Nephron (organoid): ENCODE measurements around the gene NDUFS2.

Source experiments
- H3K27ac Mint-ChIP-seq, 3 experiments: 2 replicates each; pipeline ENCODE4 v1.8.0; 2020; ENCODE audit warnings: mixed read lengths in 3 of 3, mild to moderate bottlenecking in 2 of 3, moderate library complexity in 1 of 3
- H3K27me3 Mint-ChIP-seq: 2 replicates; pipeline ENCODE4 v1.8.0; 2021; ENCODE audit warnings: low read depth, mild to moderate bottlenecking, moderate library complexity, mixed read lengths
- H3K36me3 Mint-ChIP-seq: 2 replicates; pipeline ENCODE4 v1.8.0; 2020; ENCODE audit warnings: low read depth, mixed read lengths
- H3K4me1 Mint-ChIP-seq: 2 replicates; pipeline ENCODE4 v1.8.0; 2020; ENCODE audit warnings: mixed read lengths
- H3K4me3 Mint-ChIP-seq, 3 experiments: 2 replicates each; pipeline ENCODE4 v1.8.0; 2020; ENCODE audit warnings: mild to moderate bottlenecking in 3 of 3, mixed read lengths in 3 of 3, moderate library complexity in 2 of 3
- H3K9me3 Mint-ChIP-seq: 2 replicates; pipeline ENCODE4 v1.8.0; 2020; ENCODE audit warnings: mixed read lengths
- CTCF ChIP-seq, 3 experiments: fragments of 200-600 bp; sonication (generic); IDR thresholded peaks; one replicate each; pipeline ENCODE4 v1.5.0; 2021; ENCODE audit warnings: antibody characterized with exemption in 3 of 3; ENCODE audit not compliant: unreplicated experiment in 3 of 3

NDUFS2 gene

GRCh38 chr1:161206411-161207140 lies 4.4 kb downstream of the NDUFS2 start:
- no peak for TF ChIP-seq CTCF (IDR thresholded peaks at IDR 0.05; ENCODE audit: unreplicated experiment in 3 of 3)
- Mint-ChIP-seq H3K4me1 (peaks cover 27% of the 10 kb centered on the region), H3K27ac (no peak overlapping the region), H3K9me3 (no peaks in the 10 kb centered on the region), H3K4me3 (no peak overlapping the region), H3K27me3 (no peaks in the 10 kb centered on the region), H3K36me3 (peaks cover 53% of the 10 kb centered on the region)

- H3K4me1 Mint-ChIP-seq, result peaks cover 21% of the 10 kb centered on the region
- no peak for TF ChIP-seq CTCF (IDR thresholded peaks at IDR 0.05; ENCODE audit: unreplicated experiment in 3 of 3)
- no peak overlapping the region for H3K4me3 Mint-ChIP-seq
- H3K27ac Mint-ChIP-seq, result no peak overlapping the region
- H3K27me3 Mint-ChIP-seq, result no peaks in the 10 kb centered on the region
- H3K9me3 Mint-ChIP-seq, result no peaks in the 10 kb centered on the region
- H3K36me3 Mint-ChIP-seq, result peaks cover 59% of the 10 kb centered on the region
These were observed 5.0 kb downstream of the NDUFS2 start for GRCh38 chr1:161207173-161207572.

- Mint-ChIP-seq H3K4me3 (no peak overlapping the region), H3K4me1 (peaks cover 12% of the 10 kb centered on the region), H3K27me3 (no peaks in the 10 kb centered on the region), H3K36me3 (peaks cover 73% of the 10 kb centered on the region), H3K9me3 (no peaks in the 10 kb centered on the region), H3K27ac (peak overlapping the region in 1 of 3 experiments; percentile 6)
- peak; percentile 83 to 91 (median 83) for TF ChIP-seq CTCF (IDR thresholded peaks at IDR 0.05; ENCODE audit: unreplicated experiment in 3 of 3)
These were observed 7.7 kb downstream of the NDUFS2 start for GRCh38 chr1:161209790-161210409.

GRCh38 chr1:161214369-161214768 lies 12.2 kb downstream of the NDUFS2 start:
- peaks cover 53% of the 10 kb centered on the region for H3K36me3 Mint-ChIP-seq
- H3K4me1 Mint-ChIP-seq, result no peaks in the 10 kb centered on the region
- no peak overlapping the region for H3K27ac Mint-ChIP-seq

GRCh38 chr1:161215076-161215475 lies 12.9 kb downstream of the NDUFS2 start, which contains the start of gene FCER1G:
FCER1G (plus strand) TSS chr1:161215295; CDS start chr1:161215322, 27 bp downstream.
- Mint-ChIP-seq H3K27ac (peak within 1 kb of the TSS in 1 of 3 experiments; percentile 91), H3K9me3 (no peaks in the 10 kb centered on the region), H3K4me3 (no peak within 1 kb of the TSS), H3K4me1 (no peaks in the 10 kb centered on the region), H3K27me3 (no peaks in the 10 kb centered on the region), H3K36me3 (peaks cover 46% of the 10 kb centered on the region)
- no peak for TF ChIP-seq CTCF (IDR thresholded peaks at IDR 0.05; ENCODE audit: unreplicated experiment in 3 of 3)

More at GRCh38 chr1:161214369-161214768, 12.2 kb downstream of the NDUFS2 start:
- Mint-ChIP-seq H3K27me3 (no peaks in the 10 kb centered on the region), H3K9me3 (no peaks in the 10 kb centered on the region), H3K4me3 (no peak overlapping the region)
- no peak for TF ChIP-seq CTCF (IDR thresholded peaks at IDR 0.05; ENCODE audit: unreplicated experiment in 3 of 3)
